HG03575 (cell line): Measurements from ENCODE around the gene G6PC3.
"Not testable (repeated sequence)": the region's sequence is repeated elsewhere in the genome, so short reads cannot be mapped to it uniquely, and the experiment has no call there.

Experiments
- ATAC-seq: cut with Tn5 transposase; IDR thresholded peaks from one replicate; pipeline ENCODE4 v1.9.1; 2021; ENCODE audit not compliant: unreplicated experiment, insufficient number of reproducible peaks, low FRiP score; ENCODE audit errors: extremely low read depth

G6PC3 gene

DNA sequence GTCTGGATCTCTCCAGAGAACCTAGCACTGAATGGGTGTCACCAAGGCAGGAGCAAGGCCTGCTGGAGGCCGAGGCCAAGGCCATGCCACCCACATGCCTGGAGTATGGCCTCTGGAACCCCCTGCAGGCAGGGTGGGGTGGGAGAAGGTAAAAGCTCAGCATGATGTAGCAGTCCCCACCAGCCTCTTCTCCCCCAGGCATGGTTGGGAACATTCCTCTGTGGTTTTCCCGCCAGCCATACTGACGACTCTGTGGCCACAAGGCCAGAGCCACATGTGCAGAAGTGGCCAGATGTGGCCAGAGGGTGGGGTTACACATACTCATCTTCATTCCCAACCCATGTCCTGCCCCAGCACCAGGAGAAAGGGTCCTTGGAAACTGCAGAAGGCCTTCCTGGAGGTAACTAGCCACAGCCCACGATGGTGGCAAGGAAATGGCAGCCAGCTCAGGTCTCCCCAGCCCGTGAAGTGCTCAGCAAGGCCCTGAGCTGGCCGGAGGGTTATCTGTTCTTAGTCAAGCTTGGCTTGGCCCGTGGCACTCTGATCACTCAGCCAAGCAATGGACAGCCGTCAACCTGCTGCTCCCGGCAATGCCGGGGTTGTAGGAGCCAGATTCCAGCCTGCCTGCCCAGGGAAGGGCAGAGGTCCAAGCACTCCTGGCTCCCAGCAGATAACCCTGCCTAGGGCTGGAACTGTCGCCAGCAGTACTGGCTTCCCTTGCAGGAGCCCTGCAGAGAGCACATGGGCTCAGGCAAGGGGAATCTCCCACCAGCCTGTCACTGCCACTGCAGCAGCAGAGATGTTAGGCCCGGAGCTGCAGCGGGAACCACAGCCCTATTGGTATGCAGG, 26.8 kb downstream of the G6PC3 start:
- no peak for ATAC-seq

DNA sequence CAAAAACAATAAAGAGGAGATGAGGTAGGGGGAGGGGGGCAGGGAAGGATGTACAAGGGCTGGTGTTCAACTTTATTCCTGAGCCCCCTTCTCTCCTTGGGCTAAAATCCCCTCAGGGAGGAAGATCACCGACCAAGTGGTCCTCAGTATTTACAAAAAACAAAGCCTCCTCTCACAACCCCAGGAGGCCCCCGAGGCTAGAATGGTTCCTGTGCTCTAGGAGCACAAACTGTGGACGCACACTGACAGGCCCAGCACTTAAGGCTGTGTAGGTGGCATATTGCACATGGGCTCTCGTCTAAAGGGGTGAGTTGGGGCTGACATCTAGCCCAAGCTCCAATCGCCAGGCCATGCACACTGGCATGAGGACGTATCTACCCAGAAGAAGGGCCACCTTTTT, 31.3 kb downstream of the G6PC3 start:
- not testable (repeated sequence) for ATAC-seq

DNA sequence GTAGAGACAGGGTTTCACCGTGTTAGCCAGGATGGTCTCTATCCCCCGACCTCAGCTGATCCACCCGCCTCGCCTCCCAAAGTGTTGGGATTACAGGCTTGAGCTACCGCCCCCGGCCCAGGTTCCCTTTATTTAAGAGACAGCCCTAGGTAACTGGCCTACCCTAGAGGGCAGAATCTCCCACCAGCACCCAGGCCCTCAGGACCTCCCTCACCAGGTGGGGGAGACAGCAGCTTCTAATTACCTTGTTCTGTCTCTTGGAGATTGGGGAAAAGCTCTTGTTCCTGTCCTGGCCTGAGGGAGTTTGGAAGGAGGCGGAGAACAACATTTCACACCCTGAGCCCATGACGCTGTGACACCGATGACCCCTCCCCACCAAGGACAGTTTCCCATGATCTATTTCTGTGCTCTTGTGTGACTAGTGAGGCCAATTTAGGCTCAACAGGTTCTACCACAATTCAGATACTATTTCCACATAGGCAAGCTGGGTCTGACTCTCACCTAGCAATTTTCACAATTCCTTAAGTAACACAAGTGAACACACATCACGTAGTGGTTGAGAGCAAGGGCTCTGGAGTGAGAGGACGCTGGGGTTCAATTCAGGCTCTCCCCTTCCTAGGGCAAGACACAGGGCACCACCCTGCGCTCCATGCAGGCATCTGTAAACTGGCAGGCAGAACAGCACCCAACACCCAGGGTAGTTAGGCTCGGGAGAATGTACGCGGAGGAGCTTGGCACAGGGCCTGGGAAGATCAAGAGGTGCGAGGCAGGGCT, 32.5 kb downstream of the G6PC3 start:
- no peak for ATAC-seq

GRCh38 chr17:44105483-44105882, 34.9 kb downstream of the G6PC3 start:
- no peak for ATAC-seq

DNA sequence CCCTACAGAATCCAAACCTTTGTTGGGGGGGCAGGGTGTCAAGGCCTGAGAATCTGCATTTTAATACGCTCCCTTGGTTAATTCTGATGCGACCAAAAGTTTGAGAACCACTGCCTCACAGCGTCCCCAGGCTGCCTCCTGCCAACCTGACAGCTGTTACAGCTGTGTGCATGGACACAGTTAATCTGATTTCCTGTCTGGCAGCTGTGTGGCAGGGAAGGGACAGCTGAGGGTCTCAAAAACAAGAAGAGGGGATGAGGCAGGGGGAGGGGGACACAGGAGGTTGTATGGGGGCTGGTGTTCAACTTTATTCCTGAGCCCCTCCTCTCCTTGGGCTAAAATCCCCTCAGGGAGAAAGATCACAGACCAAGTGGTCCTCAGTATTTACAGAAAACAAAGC, 35.4 kb downstream of the G6PC3 start:
- ATAC-seq, result no peak

- ATAC-seq, result no peak
Measured at GRCh38 chr17:44106801-44107200, 36.3 kb downstream of the G6PC3 start.

DNA sequence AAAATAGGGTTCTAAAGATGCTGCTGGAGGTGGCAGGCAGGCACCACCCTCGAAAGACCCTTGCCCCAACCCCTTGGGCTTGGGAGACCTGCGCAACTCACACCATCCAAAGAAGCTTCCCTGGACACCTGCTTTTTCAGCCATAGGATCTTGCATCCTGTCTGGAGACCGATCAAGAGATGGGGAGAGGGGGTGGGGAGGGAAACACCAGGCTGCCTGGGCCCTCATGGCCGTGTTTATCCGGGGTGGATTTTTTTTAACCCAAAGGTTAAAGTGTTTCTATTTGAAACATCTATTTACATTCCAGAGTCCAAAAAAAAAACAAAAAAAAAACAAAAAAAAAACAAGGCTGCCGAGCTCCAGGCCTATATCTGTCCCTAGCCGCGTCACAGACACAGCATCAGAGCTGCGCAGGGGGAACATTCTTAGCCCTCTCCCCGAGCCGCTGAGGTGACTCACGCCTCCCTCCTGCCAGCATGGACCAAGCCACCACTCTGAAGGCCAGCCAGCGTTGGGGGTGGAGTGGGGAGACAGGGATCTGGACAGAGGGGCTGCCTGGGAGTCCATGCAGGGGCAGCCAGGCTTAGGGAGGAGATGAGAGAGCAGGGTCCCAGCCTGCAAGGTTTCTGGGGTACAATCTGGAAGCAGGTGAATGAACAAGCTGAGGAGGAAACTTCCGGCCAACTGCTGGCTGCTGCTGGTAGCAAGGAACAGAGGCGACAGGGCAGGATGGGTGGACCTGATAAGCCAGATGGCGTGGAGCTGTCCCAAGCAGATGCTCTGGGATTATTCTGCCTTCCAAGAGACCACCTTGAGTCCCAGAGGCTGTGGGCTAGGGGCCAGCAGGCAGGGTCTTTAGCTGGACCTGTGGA, 38.1 kb downstream of the G6PC3 start:
- ATAC-seq, result no peak

DNA sequence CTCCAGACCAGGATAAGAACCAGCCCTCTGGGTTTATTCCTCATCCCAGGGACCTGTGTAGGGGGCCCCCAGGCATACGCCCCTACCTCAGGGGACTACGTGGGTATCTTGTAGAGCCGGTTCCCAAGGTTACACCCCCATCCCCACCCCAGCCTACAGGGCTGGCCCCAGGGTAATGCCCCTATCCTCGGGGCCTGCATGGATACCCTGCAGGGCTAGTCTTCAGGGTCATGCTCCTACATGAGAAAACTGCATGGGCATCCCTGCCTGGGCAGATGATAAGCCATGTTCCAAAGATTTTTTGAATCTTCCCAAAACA, 38.7 kb downstream of the G6PC3 start:
- no peak for ATAC-seq

DNA sequence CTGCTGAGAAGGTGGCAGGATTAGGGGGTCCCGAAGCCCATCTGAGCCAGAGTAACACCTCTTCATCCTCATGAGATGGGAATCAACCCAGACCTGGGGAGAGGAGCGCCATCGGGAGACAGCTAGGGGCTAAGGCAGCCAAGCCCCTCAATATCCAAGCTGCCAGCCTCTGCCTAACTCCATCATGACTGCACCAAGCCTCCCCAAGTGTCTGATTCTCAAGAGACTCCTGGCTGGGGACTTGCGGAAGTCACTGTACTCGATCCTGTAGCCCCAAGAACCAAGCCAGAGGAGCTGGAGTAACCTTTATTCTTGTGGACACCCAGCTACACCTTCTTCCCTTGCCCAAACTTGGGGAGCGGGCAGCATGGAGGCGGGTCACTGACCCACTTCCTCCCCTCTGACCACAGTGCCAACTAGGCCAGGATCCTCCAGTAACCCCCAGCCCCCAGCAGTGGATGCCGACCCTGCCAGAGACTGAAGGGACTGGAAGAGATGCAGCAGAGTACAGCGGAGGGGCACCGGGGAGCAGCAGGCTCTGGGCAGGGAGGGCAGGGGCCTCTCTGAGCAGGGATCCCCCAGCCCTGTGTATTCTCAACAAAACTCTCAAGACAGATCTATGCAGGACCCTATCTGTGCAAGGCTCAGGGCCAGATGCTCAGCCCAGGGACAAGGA, 39.6 kb downstream of the G6PC3 start:
- ATAC-seq, result no peak

DNA sequence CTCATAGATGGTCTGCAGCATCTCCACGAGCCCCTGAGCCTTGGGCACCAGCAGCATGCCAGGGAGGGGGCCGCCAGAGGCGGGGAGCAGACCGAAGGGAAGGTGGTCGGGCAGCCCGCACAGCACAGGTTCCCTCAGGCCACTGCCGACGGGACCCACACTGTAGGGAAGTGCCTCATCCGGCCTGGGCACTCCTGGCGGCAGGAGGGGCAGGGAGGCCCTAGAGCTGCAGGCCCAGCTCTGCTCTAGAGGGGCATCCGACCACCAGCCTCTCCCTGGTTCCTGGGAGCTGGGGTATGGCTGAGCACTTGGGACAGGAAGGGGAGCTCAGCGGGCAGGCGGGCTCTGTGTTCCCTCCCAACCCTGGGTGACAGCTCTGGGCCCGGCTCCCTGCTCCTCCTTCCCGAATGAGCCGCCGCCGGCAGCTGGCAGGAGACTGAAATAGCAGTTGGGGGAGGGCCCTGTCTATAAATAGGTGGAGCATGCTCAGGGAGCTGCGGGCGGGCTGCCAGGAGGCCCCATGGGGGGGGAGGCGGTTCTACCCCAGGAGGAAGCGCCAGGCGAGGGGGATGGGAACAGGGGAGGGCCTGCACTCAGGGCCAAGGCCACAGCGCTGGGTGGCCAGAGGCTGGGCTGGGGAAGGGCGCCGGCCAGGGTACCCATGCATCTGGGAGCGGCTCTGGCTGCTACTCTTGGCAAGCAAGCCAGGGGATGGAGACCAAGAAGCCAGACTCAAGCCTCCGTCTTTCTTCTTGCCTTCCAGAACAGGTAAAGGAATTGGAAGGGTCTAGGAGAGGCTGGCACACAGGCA, 40.5 kb downstream of the G6PC3 start:
- no peak for ATAC-seq

GRCh38 chr17:44111777-44112176, 41.2 kb downstream of the G6PC3 start:
- no peak for ATAC-seq

GRCh38 chr17:44112284-44113280, 42.0 kb downstream of the G6PC3 start:
- no peak for ATAC-seq

DNA sequence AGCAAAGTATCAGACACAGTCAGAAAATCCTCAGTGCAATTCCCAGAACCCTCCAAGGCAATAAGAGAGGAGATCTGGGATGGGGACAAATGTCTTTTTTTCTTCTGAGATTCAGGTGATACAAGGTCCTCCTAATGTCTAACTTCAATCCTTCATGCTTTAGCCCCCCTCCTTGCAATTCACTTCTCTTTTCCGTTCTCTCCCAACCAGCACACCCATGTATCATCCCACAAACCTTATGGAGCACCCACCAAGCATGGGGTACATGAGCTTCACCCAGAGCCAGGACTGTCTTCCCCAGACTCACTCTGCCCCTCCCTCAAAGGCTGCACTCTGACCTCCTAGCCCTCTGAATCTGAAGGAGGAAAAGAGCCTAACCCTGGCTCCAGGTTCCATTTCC, 42.8 kb downstream of the G6PC3 start:
- ATAC-seq, result no peak

GRCh38 chr17:44113868-44114840, 43.6 kb downstream of the G6PC3 start:
- no peak for ATAC-seq

DNA sequence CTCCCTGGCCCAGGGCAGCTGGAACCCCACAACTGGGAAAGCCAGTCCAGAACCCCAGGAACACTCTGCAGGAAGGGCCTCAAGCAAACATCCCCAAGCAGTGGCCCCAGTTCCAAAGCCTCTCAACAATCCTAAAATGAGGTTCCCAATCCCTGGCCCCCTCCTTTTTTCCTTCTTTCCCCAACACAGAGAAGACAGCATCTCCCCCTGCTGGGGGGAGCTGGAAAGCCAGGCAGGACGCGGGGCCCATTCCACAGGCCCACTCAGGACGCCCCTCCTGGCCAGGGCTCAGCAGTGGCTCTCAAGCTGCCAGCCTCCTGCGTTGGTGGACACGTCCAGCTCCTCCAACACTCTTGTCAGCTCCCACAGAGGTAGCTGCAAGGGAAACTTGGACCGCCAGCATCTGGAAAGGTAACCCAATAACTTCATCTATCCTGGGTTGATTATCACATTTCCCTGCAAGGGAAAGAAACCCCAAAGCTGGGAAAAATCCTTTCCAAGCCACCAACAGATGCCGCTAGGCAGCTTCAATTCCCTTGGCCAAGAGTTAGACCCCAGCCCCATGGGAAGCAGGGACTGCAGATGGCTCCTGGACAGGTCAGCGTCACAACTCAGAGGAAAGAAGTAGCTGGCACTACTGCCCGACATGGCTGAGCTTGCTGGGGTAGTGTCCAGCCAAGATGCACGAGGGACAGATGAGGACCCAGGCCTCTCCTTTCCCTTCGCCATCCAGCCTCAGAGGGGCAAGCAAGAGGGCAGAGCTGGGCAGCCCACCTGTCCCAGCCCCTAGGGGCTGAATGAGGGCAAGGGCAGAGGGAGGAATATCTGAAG, 45.3 kb downstream of the G6PC3 start:
- no peak for ATAC-seq
